BJ (cell line): ENCODE data around the gene CLCNKA. TPM values are rescaled to one million over a fixed set of nuclear protein-coding genes. Genes with fewer than 3 reads are reported as not detected.

Source experiments
- CTCF ChIA-PET: fragments of 350-600 bp; formaldehyde crosslinking; extraction: SDS; loops from one replicate; lab custom pipeline; 2021; ENCODE audit warnings: antibody characterized with exemption, inconsistent platforms; lab: Yijun Ruan, JAX
- POLR2A ChIA-PET: fragments of 300-600 bp; sonication (Branson Sonifier 250); formaldehyde crosslinking; extraction: SDS; loops from one replicate; lab custom pipeline; 2021; ENCODE audit warnings: antibody characterized with exemption; lab: Charles Lee
- DNase-seq: peaks from one replicate; pipeline ENCODE4 v3.0.0-alpha.2; 2011; ENCODE audit warnings: low read depth
- H3K27me3 ChIP-seq: 2 replicates; pipeline ENCODE4 v1.6.0; 2011; ENCODE audit warnings: low read length; ENCODE audit not compliant: control insufficient read depth, insufficient read depth
- H3K36me3 ChIP-seq: 2 replicates; pipeline ENCODE4 v1.5.1; 2011; ENCODE audit warnings: low read length; ENCODE audit not compliant: control insufficient read depth, insufficient read depth
- H3K4me3 ChIP-seq: 2 replicates; pipeline ENCODE4 v1.5.1; 2011; ENCODE audit warnings: low read depth, mild to moderate bottlenecking, control low read depth, low read length
- CTCF ChIP-seq: IDR thresholded peaks from 2 replicates; pipeline ENCODE4 v1.5.1; 2011; ENCODE audit warnings: low read depth, mild to moderate bottlenecking, control low read depth, inconsistent platforms, low read length, moderate library complexity; ENCODE audit not compliant: insufficient read depth
- polyA plus RNA-seq: library from polyadenylated mRNA; depleted of rRNA; stranded (reverse); fragments of >200 nt; gene quantifications from 2 replicates; pipeline ENCODE4 v1.2.3, GENCODE V29; 2011

The CLCNKA gene
- polyA plus RNA-seq, 1 experiment = 0.28 TPM

GRCh38 chr1:15992582-15993500, 29.0 kb upstream of the CLCNKA start:
- DNase-seq = no peak
- CTCF ChIA-PET = interaction anchor here (1.4 to 3.4 kb wide), 6 partner anchors 12 to 201 kb away, joined by 6 to 54 read pairs (median 21); partner anchors contain the start of gene SRARP
- H3K27me3 ChIP-seq = no peaks in the 10 kb centered on the region; the same call in 1 of the 2 replicates
- no peak for TF ChIP-seq CTCF
- POLR2A ChIA-PET = no interaction called here
- H3K36me3 ChIP-seq = no peaks in the 10 kb centered on the region
- H3K4me3 ChIP-seq = no peak overlapping the region

GRCh38 chr1:15993666-15994065, 28.2 kb upstream of the CLCNKA start:
- no peak for DNase-seq
- H3K36me3 ChIP-seq = no peaks in the 10 kb centered on the region
- no peaks in the 10 kb centered on the region; the same call in none of the 2 replicates for H3K27me3 ChIP-seq
- TF ChIP-seq CTCF = no peak
- CTCF ChIA-PET = interaction anchor here (1.4 to 3.4 kb wide), 13 partner anchors 11 to 202 kb away, joined by 4 to 54 read pairs (median 10); partner anchors contain the start of gene SRARP
- H3K4me3 ChIP-seq = no peak overlapping the region
- POLR2A ChIA-PET = no interaction called here

GRCh38 chr1:15994081-15994480, 27.8 kb upstream of the CLCNKA start:
- Histone ChIP-seq H3K27me3 (peaks cover 3% of the 10 kb centered on the region), H3K36me3 (no peaks in the 10 kb centered on the region), H3K4me3 (no peak overlapping the region)
- TF ChIP-seq CTCF = no peak
- ChIA-PET POLR2A (no interaction called here), CTCF (interaction anchor here (1.0 to 3.4 kb wide), 23 partner anchors 9 to 202 kb away, joined by 3 to 54 read pairs (median 6); partner anchors contain the start of genes SPEN and SRARP)
- no peak for DNase-seq

GRCh38 chr1:15994590-15995351, 27.1 kb upstream of the CLCNKA start:
- H3K27me3 ChIP-seq = peaks cover 3% of the 10 kb centered on the region
- peak; percentile 99 for TF ChIP-seq CTCF
- no peak overlapping the region for H3K4me3 ChIP-seq
- no peak for DNase-seq
- CTCF ChIA-PET = interaction anchor here (0.5 to 3.4 kb wide), 36 partner anchors 8 to 207 kb away, joined by 3 to 54 read pairs (median 5); partner anchors contain the start of genes SPEN, SRARP and ZBTB17
- POLR2A ChIA-PET = interaction anchor here (0.7 kb wide), 1 partner anchor 281 kb away, joined by 4 read pairs; no protein-coding TSS in a partner anchor
- no peaks in the 10 kb centered on the region for H3K36me3 ChIP-seq
